Transverse colon (tissue), 4 donors: Measurements from ENCODE around the gene ASB14.

Experiments used
- CTCF ChIP-seq, 5 experiments: fragments of 200-600 bp in 3 of 5; fragments of 450-650 bp in 2 of 5; sonication (generic) in 3 of 5; IDR thresholded peaks; 1 replicate in 2 of 5; 2 replicates in 3 of 5; pipeline ENCODE4 v1.5.1; 2016 to 2017; ENCODE audit warnings: antibody characterized with exemption in 5 of 5, inconsistent platforms in 3 of 5, mild to moderate bottlenecking in 2 of 5, moderate library complexity in 1 of 5
- POLR2A ChIP-seq: fragments of 450-650 bp; IDR thresholded peaks from one replicate; pipeline ENCODE4 v1.6.1; 2016; ENCODE audit warnings: antibody characterized with exemption, mild to moderate bottlenecking, moderate library complexity
- POLR2AphosphoS5 ChIP-seq, 3 donors: sonication (generic); formaldehyde crosslinking; IDR thresholded peaks; one replicate each; pipeline ENCODE4 v1.6.1; 2016; ENCODE audit warnings: antibody characterized with exemption in 3 of 3

GRCh38 chr3:57226176-57226575 lies 66.3 kb downstream of the ASB14 start:
- TF ChIP-seq CTCF (IDR thresholded peaks at IDR 0.05): no peak
- no peak for TF ChIP-seq POLR2AphosphoS5 (IDR thresholded peaks at IDR 0.05)
- no peak for TF ChIP-seq POLR2A
